Measurements from ENCODE around the gene APOL4. TPM values are rescaled to one million over a fixed set of nuclear protein-coding genes. Genes with fewer than 3 reads are reported as not detected.

The APOL4 gene
- total RNA-seq, 6 experiments from 2014 or later = 1.1 to 1.6 (median 1.4) TPM; not detected in 2

DNA sequence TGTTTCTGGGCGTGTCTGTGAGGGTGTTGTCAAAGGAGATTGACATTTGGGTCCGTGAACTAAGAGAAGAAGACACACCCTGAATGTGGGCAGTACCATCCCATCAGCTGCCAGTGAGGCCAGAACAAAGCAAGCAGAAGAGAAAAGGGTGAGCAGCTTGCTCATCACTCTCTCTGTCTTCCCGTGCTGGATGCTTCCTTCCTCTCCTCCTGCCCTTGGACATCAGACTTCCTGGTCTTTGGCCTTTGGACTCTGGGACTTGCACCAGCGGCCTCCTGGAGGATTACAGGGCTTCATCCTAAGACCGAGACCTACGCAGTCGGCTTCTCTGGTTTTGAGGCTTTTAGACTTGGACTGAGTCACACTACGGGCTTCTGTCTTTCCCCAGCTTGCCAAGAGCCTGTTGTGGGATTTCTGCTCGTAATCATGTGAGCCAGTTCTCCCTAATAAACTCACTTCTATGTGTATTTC is 18.9 kb upstream of the APOL4 start:
- H3K9me3 ChIP-seq = no peaks in the 10 kb centered on the region
- WGBS (ENCODE audit: insufficient coverage, low coverage, low lambda C conversion rate, missing lambda C conversion rate) = 38% methylated on average over 6 of the region's 9 CpGs
- no peak overlapping the region for H3K27ac ChIP-seq
- ATAC-seq = peak; percentile 29 to 67 (median 46)
- no peak for TF ChIP-seq POLR2A (IDR thresholded peaks at IDR 0.05)
- TF ChIP-seq, protein P1, sequence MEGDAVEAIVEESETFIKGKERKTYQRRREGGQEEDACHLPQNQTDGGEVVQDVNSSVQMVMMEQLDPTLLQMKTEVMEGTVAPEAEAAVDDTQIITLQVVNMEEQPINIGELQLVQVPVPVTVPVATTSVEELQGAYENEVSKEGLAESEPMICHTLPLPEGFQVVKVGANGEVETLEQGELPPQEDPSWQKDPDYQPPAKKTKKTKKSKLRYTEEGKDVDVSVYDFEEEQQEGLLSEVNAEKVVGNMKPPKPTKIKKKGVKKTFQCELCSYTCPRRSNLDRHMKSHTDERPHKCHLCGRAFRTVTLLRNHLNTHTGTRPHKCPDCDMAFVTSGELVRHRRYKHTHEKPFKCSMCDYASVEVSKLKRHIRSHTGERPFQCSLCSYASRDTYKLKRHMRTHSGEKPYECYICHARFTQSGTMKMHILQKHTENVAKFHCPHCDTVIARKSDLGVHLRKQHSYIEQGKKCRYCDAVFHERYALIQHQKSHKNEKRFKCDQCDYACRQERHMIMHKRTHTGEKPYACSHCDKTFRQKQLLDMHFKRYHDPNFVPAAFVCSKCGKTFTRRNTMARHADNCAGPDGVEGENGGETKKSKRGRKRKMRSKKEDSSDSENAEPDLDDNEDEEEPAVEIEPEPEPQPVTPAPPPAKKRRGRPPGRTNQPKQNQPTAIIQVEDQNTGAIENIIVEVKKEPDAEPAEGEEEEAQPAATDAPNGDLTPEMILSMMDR (IDR thresholded peaks at IDR 0.05) = no peak
- H3K27me3 ChIP-seq = no peaks in the 10 kb centered on the region
- peaks cover 0 to 18% (median 0%) of the 10 kb centered on the region in 4 donors for H3K4me1 ChIP-seq
- no peaks in the 10 kb centered on the region for H3K36me3 ChIP-seq
- intact Hi-C loops (cut with DNase I) = loop anchor here in 1 of 2 donors (10.0 kb wide), 1 partner anchor 76 kb away; no protein-coding TSS in a partner anchor
- H3K4me3 ChIP-seq = no peak overlapping the region
- no peak for DNase-seq

DNA sequence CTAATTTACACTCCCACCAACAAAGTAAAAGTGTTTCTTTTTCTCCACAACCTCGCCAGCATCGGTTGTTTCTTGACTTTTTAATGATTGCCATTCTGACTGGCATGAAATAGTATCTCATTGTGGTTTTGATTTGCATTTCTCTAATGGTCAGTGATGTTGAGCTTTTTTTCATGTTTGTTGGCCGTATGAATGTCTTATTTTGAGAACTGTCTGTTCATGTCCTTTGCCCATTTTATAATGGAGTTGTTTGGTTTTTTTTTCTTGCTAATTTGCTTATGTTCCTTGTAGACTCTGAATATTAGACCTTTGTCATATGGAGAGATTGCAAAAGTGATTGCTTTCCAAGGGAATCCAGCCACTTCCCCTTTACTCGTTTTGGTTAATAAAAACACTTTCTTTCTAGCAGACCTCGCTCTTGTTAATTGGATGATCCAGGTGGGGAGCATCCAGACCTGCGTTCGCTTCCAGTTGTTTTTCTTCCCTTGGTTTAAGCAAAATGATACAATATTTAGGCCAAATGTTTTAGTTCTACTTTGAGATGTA is 17.1 kb upstream of the APOL4 start:
- TF ChIP-seq POLR2A (IDR thresholded peaks at IDR 0.05) = no peak
- TF ChIP-seq, protein P1 (IDR thresholded peaks at IDR 0.05) = no peak
- no peak overlapping the region for H3K27ac ChIP-seq
- H3K36me3 ChIP-seq = no peaks in the 10 kb centered on the region
- H3K27me3 ChIP-seq = no peaks in the 10 kb centered on the region
- WGBS (ENCODE audit: insufficient coverage, low coverage, low lambda C conversion rate, missing lambda C conversion rate) = 72% methylated on average over 5 of the region's 7 CpGs
- peaks cover 0 to 18% (median 0%) of the 10 kb centered on the region in 4 donors for H3K4me1 ChIP-seq
- DNase-seq (no peak), ATAC-seq (no peak)
- no peaks in the 10 kb centered on the region for H3K9me3 ChIP-seq
- no peak overlapping the region for H3K4me3 ChIP-seq
- intact Hi-C loops (cut with DNase I) = no loop called here

DNA sequence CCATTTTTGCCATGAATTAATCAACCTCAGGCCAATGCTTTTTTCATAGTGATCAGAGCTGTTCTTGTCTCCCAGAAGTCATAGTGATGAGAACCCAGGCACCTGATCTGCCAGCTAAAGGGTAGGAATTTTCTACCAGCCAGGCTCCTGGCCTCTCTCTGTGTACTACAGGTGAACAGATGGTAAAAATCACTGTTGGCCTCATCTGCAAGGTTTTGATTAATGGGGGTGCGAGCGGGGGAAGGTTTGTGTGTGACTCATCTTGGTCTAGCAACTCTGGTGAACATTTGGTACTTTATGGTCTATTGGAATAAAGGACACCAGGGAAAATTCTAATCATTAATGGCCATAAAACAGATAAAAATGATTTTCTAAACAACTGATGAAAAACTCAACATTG is 14.4 kb upstream of the APOL4 start:
- 67% methylated on average over 2 of the region's 2 CpGs for WGBS (ENCODE audit: insufficient coverage, low coverage, low lambda C conversion rate, missing lambda C conversion rate)
- intact Hi-C loops (cut with DNase I) = no loop called here
- Histone ChIP-seq H3K9me3 (no peaks in the 10 kb centered on the region), H3K36me3 (no peaks in the 10 kb centered on the region), H3K4me1 (peaks cover 0 to 13% (median 0%) of the 10 kb centered on the region in 4 donors), H3K27me3 (no peaks in the 10 kb centered on the region), H3K4me3 (no peak overlapping the region), H3K27ac (no peak overlapping the region)
- TF ChIP-seq, protein P1 (IDR thresholded peaks at IDR 0.05) = no peak
- TF ChIP-seq POLR2A (IDR thresholded peaks at IDR 0.05) = no peak
- DNase-seq (no peak), ATAC-seq (no peak)

DNA sequence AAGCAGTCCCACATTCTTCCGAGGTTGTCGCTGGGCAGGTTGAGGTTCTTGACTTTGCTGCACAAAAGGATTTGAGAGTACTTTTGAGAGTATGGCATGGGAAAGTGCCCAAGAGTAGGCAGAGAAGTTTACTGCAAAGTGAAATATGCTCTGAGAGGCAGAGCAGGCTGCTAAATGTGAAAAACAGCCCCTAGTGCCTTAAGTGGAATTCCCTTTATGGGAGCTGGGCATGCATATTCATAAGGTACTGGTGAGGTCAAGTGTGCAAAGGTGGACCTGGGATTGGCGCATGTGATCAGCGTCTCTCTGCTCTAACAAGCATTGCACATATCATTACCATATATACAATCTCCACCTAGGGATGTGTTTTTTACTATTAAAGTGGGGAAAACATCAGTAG is 12.0 kb upstream of the APOL4 start:
- DNase-seq (no peak), ATAC-seq (no peak)
- WGBS (ENCODE audit: insufficient coverage, low coverage, low lambda C conversion rate, missing lambda C conversion rate) = 75% methylated on average over 4 of the region's 4 CpGs
- peaks cover 0 to 13% (median 2%) of the 10 kb centered on the region in 4 donors for H3K4me1 ChIP-seq
- H3K27me3 ChIP-seq = no peaks in the 10 kb centered on the region
- H3K9me3 ChIP-seq = no peaks in the 10 kb centered on the region
- no peak overlapping the region for H3K27ac ChIP-seq
- TF ChIP-seq, protein P1 (IDR thresholded peaks at IDR 0.05) = no peak
- no peak for TF ChIP-seq POLR2A (IDR thresholded peaks at IDR 0.05)
- H3K36me3 ChIP-seq = no peaks in the 10 kb centered on the region
- H3K4me3 ChIP-seq = no peak overlapping the region
- intact Hi-C loops (cut with DNase I) = no loop called here
